HUES64 (cell line): ENCODE data around the gene CPLANE2.
"Not testable (repeated sequence)": the region's sequence is repeated elsewhere in the genome, so short reads cannot be mapped to it uniquely, and the experiment has no call there.

Source experiments
- H3K27ac ChIP-seq: 2 replicates; pipeline ENCODE4 v1.7.0; 2013; ENCODE audit warnings: low read depth, low read length, inconsistent platforms
- H3K27me3 ChIP-seq: 2 replicates; pipeline ENCODE4 v1.6.1; 2013; ENCODE audit warnings: mild to moderate bottlenecking, low read length; ENCODE audit not compliant: insufficient read depth
- H3K36me3 ChIP-seq: 2 replicates; pipeline ENCODE4 v1.6.1; 2013; ENCODE audit warnings: mild to moderate bottlenecking, low read length; ENCODE audit not compliant: insufficient read depth
- H3K4me1 ChIP-seq: 2 replicates; pipeline ENCODE4 v1.6.1; 2013; ENCODE audit warnings: mild to moderate bottlenecking, low read length, moderate library complexity; ENCODE audit not compliant: insufficient read depth
- H3K4me3 ChIP-seq: 2 replicates; pipeline ENCODE4 v1.5.1; 2013; ENCODE audit warnings: mild to moderate bottlenecking, low read length, moderate library complexity
- H3K9ac ChIP-seq: 2 replicates; pipeline ENCODE4 v1.6.1; 2013; ENCODE audit warnings: mild to moderate bottlenecking, low read depth, low read length
- H3K9me3 ChIP-seq: 2 replicates; pipeline ENCODE4 v1.6.1; 2013; ENCODE audit warnings: low read depth, low read length; ENCODE audit not compliant: insufficient read depth
- WGBS: fragments of 150-250, 120-280 bp; methylation state at CpG from one replicate; pipeline ENCODE4 v1.1.7; 2013; ENCODE audit warnings: missing lambda C conversion rate; 5-methylcytosine and 5-hydroxymethylcytosine counted together

Gene CPLANE2

GRCh38 chr1:16226490-16227179 lies 10.3 kb downstream of the CPLANE2 start:
- Histone ChIP-seq H3K4me3 (peak overlapping the region; percentile 61), H3K36me3 (no peaks in the 10 kb centered on the region), H3K27ac (no peak overlapping the region), H3K27me3 (peaks cover 66% of the 10 kb centered on the region), H3K9ac (peak overlapping the region; percentile 7; the same call in 1 of the 2 replicates), H3K9me3 (no peaks in the 10 kb centered on the region), H3K4me1 (peaks cover 8% of the 10 kb centered on the region; the same call in 1 of the 2 replicates)
- 4% methylated on average over 46 of the region's 46 CpGs for WGBS

- no peak overlapping the region for H3K27ac ChIP-seq
- no peaks in the 10 kb centered on the region for H3K9me3 ChIP-seq
- H3K36me3 ChIP-seq = no peaks in the 10 kb centered on the region
- peak overlapping the region; percentile 61 for H3K4me3 ChIP-seq
- H3K27me3 ChIP-seq = peaks cover 66% of the 10 kb centered on the region
- WGBS = 83% methylated on average over 7 of the region's 7 CpGs
- H3K9ac ChIP-seq = no peak overlapping the region; the same call in 1 of the 2 replicates
- peaks cover 8% of the 10 kb centered on the region; the same call in 1 of the 2 replicates for H3K4me1 ChIP-seq
These were observed 10.9 kb downstream of the CPLANE2 start for GRCh38 chr1:16226129-16226489.

GRCh38 chr1:16224472-16224871 lies 12.5 kb downstream of the CPLANE2 start:
- Histone ChIP-seq H3K9ac (no peak overlapping the region), H3K4me3 (no peak overlapping the region), H3K27ac (no peak overlapping the region), H3K4me1 (peaks cover 8% of the 10 kb centered on the region; the same call in 1 of the 2 replicates), H3K27me3 (peaks cover 57% of the 10 kb centered on the region), H3K9me3 (no peaks in the 10 kb centered on the region), H3K36me3 (no peaks in the 10 kb centered on the region)
- WGBS = 91% methylated on average over 3 of the region's 3 CpGs

- H3K27me3 ChIP-seq = peaks cover 45% of the 10 kb centered on the region
- WGBS = 89% methylated on average over 13 of the region's 14 CpGs
- H3K27ac ChIP-seq, H3K9me3 ChIP-seq, H3K9ac ChIP-seq, H3K4me1 ChIP-seq, H3K36me3 ChIP-seq, H3K4me3 ChIP-seq: not testable (repeated sequence)
These were observed 14.3 kb downstream of the CPLANE2 start for GRCh38 chr1:16222716-16223115.

GRCh38 chr1:16221499-16221898 lies 15.5 kb downstream of the CPLANE2 start:
- Histone ChIP-seq H3K9ac (no peak overlapping the region), H3K27ac (no peak overlapping the region), H3K4me3 (no peak overlapping the region), H3K36me3 (no peaks in the 10 kb centered on the region), H3K9me3 (no peaks in the 10 kb centered on the region), H3K4me1 (peaks cover 6% of the 10 kb centered on the region; the same call in 1 of the 2 replicates), H3K27me3 (peaks cover 40% of the 10 kb centered on the region)
- WGBS = 91% methylated on average over 1 of the region's 1 CpG

GRCh38 chr1:16219968-16220500 lies 16.9 kb downstream of the CPLANE2 start:
- Histone ChIP-seq H3K27ac (no peak overlapping the region), H3K4me3 (no peak overlapping the region), H3K27me3 (peaks cover 28% of the 10 kb centered on the region), H3K4me1 (peaks cover 12% of the 10 kb centered on the region; the same call in 1 of the 2 replicates), H3K9ac (no peak overlapping the region), H3K9me3 (no peaks in the 10 kb centered on the region), H3K36me3 (no peaks in the 10 kb centered on the region)
- 88% methylated on average over 4 of the region's 4 CpGs for WGBS

GRCh38 chr1:16218674-16219071 lies 18.3 kb downstream of the CPLANE2 start:
- peaks cover 12% of the 10 kb centered on the region; the same call in 1 of the 2 replicates for H3K4me1 ChIP-seq
- no peaks in the 10 kb centered on the region for H3K9me3 ChIP-seq
- H3K36me3 ChIP-seq = no peaks in the 10 kb centered on the region
- peaks cover 17% of the 10 kb centered on the region for H3K27me3 ChIP-seq
- 88% methylated on average over 6 of the region's 6 CpGs for WGBS
- H3K4me3 ChIP-seq = no peak overlapping the region
- H3K9ac ChIP-seq = no peak overlapping the region
- no peak overlapping the region for H3K27ac ChIP-seq

GRCh38 chr1:16218014-16218673 lies 18.8 kb downstream of the CPLANE2 start:
- Histone ChIP-seq H3K4me1 (peaks cover 15% of the 10 kb centered on the region), H3K9me3 (no peaks in the 10 kb centered on the region), H3K4me3 (peak overlapping the region; percentile 55; the same call in 1 of the 2 replicates), H3K27me3 (peaks cover 14% of the 10 kb centered on the region), H3K36me3 (no peaks in the 10 kb centered on the region), H3K27ac (no peak overlapping the region), H3K9ac (no peak overlapping the region)
- WGBS = 84% methylated on average over 12 of the region's 12 CpGs

GRCh38 chr1:16217061-16217785 lies 19.8 kb downstream of the CPLANE2 start:
- no peak overlapping the region for H3K9ac ChIP-seq
- peaks cover 14% of the 10 kb centered on the region for H3K27me3 ChIP-seq
- no peaks in the 10 kb centered on the region for H3K9me3 ChIP-seq
- peaks cover 22% of the 10 kb centered on the region for H3K4me1 ChIP-seq
- H3K27ac ChIP-seq = no peak overlapping the region
- 3% methylated on average over 46 of the region's 46 CpGs for WGBS
- peak overlapping the region; percentile 61 for H3K4me3 ChIP-seq
- no peaks in the 10 kb centered on the region for H3K36me3 ChIP-seq

GRCh38 chr1:16215882-16216753 lies 20.9 kb downstream of the CPLANE2 start:
- peaks cover 14% of the 10 kb centered on the region for H3K27me3 ChIP-seq
- H3K9me3 ChIP-seq = no peaks in the 10 kb centered on the region
- no peak overlapping the region for H3K27ac ChIP-seq
- peaks cover 31% of the 10 kb centered on the region for H3K4me1 ChIP-seq
- WGBS = 20% methylated on average over 33 of the region's 33 CpGs
- H3K4me3 ChIP-seq = peak overlapping the region; percentile 61
- no peaks in the 10 kb centered on the region for H3K36me3 ChIP-seq
- no peak overlapping the region for H3K9ac ChIP-seq
